HUES48 (cell line): ENCODE data around the gene TET3.

Experiments
- H3K27ac ChIP-seq: one replicate; pipeline ENCODE4 v1.7.0; 2013; ENCODE audit warnings: low read depth, low read length, inconsistent platforms
- H3K27me3 ChIP-seq: 2 replicates; pipeline ENCODE4 v1.6.1; 2013; ENCODE audit warnings: mild to moderate bottlenecking, low read length; ENCODE audit not compliant: control insufficient read depth, insufficient read depth
- H3K36me3 ChIP-seq: 2 replicates; pipeline ENCODE4 v1.6.1; 2013; ENCODE audit warnings: low read length; ENCODE audit not compliant: control insufficient read depth, insufficient read depth
- H3K4me1 ChIP-seq: 2 replicates; pipeline ENCODE4 v1.6.1; 2013; ENCODE audit warnings: mild to moderate bottlenecking, low read length; ENCODE audit not compliant: control insufficient read depth, insufficient read depth
- H3K4me3 ChIP-seq: 2 replicates; pipeline ENCODE4 v1.5.1; 2013; ENCODE audit warnings: mild to moderate bottlenecking, low read depth, low read length
- H3K9ac ChIP-seq: 2 replicates; pipeline ENCODE4 v1.6.1; 2013; ENCODE audit warnings: mild to moderate bottlenecking, low read depth, low read length, moderate library complexity
- H3K9me3 ChIP-seq: 2 replicates; pipeline ENCODE4 v1.6.1; 2013; ENCODE audit warnings: low read length; ENCODE audit not compliant: control insufficient read depth, insufficient read depth

The TET3 gene

DNA sequence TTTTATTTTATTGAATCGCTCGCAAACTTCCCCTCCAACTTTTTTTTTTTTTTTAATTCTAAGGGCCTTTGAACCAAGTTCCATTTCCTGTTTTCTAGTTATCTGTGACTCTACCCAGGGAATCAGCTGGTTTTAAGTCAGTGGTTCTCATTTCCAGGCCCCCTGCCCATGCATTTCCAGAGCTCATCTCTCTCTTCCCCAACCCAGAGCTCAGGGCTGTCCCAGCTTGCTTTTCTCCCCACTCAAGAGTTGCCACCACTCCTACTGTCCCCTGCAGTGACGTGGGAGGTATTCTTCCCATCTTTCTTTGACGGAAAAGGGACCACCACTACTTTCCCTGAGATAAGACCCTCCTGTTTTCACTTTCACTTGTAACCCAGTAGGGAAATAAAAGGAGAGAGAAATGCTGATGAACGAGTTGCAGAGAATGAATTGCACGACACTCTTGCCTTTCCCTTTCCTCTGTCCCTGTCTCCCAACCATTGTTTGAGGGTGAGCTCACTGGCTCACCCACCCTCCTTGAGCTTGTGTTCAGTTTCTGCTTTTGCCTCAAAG lies 42.1 kb downstream of the TET3 start:
- no peaks in the 10 kb centered on the region for H3K27me3 ChIP-seq
- H3K36me3 ChIP-seq: no peaks in the 10 kb centered on the region
- H3K27ac ChIP-seq: peak overlapping the region; percentile 90
- peaks cover 7% of the 10 kb centered on the region; the same call in 1 of the 2 replicates for H3K9me3 ChIP-seq
- peaks cover 42% of the 10 kb centered on the region for H3K4me1 ChIP-seq
- H3K9ac ChIP-seq: no peak overlapping the region
- H3K4me3 ChIP-seq: peak overlapping the region; percentile 32

DNA sequence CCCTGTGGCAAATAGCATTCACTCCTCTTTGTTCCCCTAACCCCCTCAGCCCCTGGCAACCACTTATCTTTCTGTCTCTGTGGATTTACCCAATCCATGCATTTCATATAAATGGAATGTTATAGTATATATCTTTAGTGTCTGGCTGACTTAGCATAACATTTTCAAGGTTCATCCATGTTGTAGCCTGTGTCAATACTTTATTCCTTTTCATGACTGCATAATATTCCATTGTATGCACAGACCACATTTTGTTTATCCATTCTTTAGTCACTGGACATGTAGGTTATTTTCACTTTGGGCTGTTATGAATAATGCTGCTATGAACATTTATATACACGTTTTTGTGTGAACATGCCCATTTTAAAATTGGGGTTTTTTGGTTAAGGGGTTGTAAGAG lies 42.8 kb downstream of the TET3 start:
- H3K36me3 ChIP-seq: no peaks in the 10 kb centered on the region

DNA sequence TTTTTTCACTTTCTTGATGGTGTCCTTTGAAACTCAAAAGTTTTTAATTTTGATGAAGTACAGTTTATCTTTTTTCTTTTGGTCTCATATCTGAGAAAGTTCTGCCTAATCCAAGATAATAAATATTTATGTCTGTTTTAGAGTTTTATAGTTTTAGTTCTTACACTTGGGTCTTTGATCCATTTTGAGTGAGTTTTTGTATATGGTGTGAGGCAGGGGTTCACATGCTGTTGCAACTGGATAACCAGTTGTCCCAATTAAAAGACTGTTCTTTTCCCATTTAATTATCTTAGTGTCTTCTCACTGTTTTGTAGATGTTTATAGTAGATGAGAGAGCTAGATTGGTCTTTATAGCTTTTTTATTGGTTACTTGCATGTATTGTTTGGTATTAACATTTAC lies 43.6 kb downstream of the TET3 start:
- no peak overlapping the region for H3K4me3 ChIP-seq
- H3K9me3 ChIP-seq: peaks cover 7% of the 10 kb centered on the region; the same call in 1 of the 2 replicates
- no peaks in the 10 kb centered on the region for H3K27me3 ChIP-seq
- peaks cover 55% of the 10 kb centered on the region for H3K4me1 ChIP-seq
- no peak overlapping the region for H3K27ac ChIP-seq
- no peak overlapping the region for H3K9ac ChIP-seq
- H3K36me3 ChIP-seq: no peaks in the 10 kb centered on the region

More for the DNA sequence above, 42.8 kb downstream of the TET3 start:
- Histone ChIP-seq H3K4me3 (no peak overlapping the region), H3K9me3 (peaks cover 7% of the 10 kb centered on the region; the same call in 1 of the 2 replicates), H3K4me1 (peaks cover 49% of the 10 kb centered on the region), H3K27me3 (no peaks in the 10 kb centered on the region), H3K27ac (peak overlapping the region; percentile 90), H3K9ac (no peak overlapping the region)

GRCh38 chr2:74028741-74029140 lies 44.0 kb downstream of the TET3 start:
- peaks cover 55% of the 10 kb centered on the region for H3K4me1 ChIP-seq
- H3K36me3 ChIP-seq: no peaks in the 10 kb centered on the region
- no peak overlapping the region for H3K9ac ChIP-seq
- H3K27ac ChIP-seq: no peak overlapping the region
- H3K4me3 ChIP-seq: no peak overlapping the region
- H3K9me3 ChIP-seq: peaks cover 7% of the 10 kb centered on the region; the same call in 1 of the 2 replicates
- H3K27me3 ChIP-seq: no peaks in the 10 kb centered on the region

DNA sequence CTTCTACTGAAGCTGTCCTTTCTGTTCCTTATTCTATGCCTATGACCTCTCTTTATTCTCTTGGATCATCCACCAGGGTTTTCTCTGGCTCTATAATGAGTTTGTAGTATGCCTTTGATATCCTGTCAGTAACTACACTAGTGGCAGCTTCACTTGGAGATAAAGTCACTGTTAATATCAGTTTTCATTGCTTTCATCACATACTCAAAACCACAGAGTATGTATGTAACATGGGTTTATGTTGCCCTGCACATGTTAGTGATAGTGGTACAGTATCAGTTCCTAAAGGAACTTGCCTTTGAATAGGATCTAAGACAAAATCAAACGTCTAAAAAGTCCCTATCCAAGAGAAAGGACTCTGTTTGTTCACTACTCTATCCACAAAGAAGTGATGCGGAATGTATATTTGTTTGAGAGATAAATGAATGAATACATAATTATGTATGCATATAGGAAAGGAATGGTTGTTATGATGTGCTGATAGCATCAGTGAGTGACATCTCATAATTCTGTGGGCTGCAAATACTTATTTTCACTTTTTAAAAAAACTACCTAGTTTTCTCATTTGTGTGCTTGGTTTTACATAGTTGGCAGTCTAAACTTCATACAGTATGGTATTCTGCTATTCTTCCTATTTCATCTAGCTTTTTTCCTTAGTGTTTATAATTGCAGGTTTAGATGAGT lies 45.1 kb downstream of the TET3 start:
- Histone ChIP-seq H3K4me3 (no peak overlapping the region), H3K27ac (no peak overlapping the region), H3K27me3 (no peaks in the 10 kb centered on the region), H3K4me1 (peaks cover 47% of the 10 kb centered on the region), H3K9me3 (peaks cover 7% of the 10 kb centered on the region; the same call in 1 of the 2 replicates), H3K9ac (no peak overlapping the region), H3K36me3 (no peaks in the 10 kb centered on the region)

- H3K27me3 ChIP-seq: no peaks in the 10 kb centered on the region
- no peak overlapping the region for H3K27ac ChIP-seq
- H3K4me1 ChIP-seq: peaks cover 39% of the 10 kb centered on the region
- no peak overlapping the region for H3K9ac ChIP-seq
- H3K4me3 ChIP-seq: no peak overlapping the region
- no peaks in the 10 kb centered on the region for H3K36me3 ChIP-seq
- H3K9me3 ChIP-seq: peaks cover 7% of the 10 kb centered on the region; the same call in 1 of the 2 replicates
Observed at GRCh38 chr2:74031221-74031620, 46.5 kb downstream of the TET3 start.

DNA sequence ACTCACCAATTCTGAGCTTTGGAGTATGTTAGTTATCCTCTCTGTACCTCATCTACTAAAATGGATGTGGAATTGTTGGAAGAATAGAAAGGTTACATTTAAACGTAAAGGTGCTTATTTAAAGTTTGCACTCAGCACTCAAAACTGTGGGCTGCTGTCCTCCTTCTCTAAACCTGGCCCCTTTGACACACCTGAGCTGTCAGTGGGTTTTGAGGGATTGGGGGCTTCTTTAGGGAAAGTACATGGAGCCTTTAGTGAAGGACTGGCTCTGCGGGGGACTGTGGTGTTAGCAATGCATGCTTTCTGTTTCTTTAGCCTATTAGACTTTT lies 47.2 kb downstream of the TET3 start:
- no peak overlapping the region for H3K9ac ChIP-seq
- no peaks in the 10 kb centered on the region for H3K36me3 ChIP-seq
- H3K27ac ChIP-seq: no peak overlapping the region
- H3K27me3 ChIP-seq: no peaks in the 10 kb centered on the region
- H3K4me1 ChIP-seq: peaks cover 32% of the 10 kb centered on the region
- peaks cover 7% of the 10 kb centered on the region; the same call in 1 of the 2 replicates for H3K9me3 ChIP-seq
- H3K4me3 ChIP-seq: no peak overlapping the region

DNA sequence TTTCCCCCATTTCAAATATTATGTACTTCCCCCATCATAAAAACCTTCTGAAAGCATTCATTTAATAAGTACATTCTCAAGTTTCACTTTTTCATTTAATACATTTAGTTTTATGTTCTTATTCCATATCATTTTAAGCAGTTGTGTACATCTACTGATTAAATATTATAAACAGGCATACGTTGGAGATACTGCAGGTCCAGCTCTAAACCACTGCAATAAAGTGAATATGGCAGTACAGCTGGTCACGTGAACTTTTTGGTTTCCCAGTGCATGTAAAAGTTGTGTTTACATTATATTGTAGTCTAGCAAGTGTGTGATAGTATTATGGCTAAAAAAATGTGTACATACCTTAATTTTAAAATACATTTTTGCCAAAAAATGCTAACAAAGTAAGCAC lies 48.7 kb downstream of the TET3 start:
- H3K4me1 ChIP-seq: peaks cover 28% of the 10 kb centered on the region
- H3K27ac ChIP-seq: no peak overlapping the region
- H3K4me3 ChIP-seq: no peak overlapping the region
- H3K36me3 ChIP-seq: no peaks in the 10 kb centered on the region
- no peaks in the 10 kb centered on the region for H3K27me3 ChIP-seq
- no peak overlapping the region for H3K9ac ChIP-seq
- H3K9me3 ChIP-seq: peaks cover 1% of the 10 kb centered on the region; the same call in 1 of the 2 replicates
